ENCODE results near the gene CD6. TPM values are rescaled to one million over a fixed set of nuclear protein-coding genes. Genes with fewer than 3 reads are reported as not detected.

CD6 gene
- total and polyA plus RNA-seq, 9 donors, result 0.18 to 2.0 (median 0.65) TPM

- WGBS (ENCODE audit: insufficient coverage), result 20% methylated on average over 2 of the region's 2 CpGs
- Histone ChIP-seq H3K27me3 (ENCODE audit: control insufficient read depth, insufficient read depth, low read length) (peaks cover 3% of the 10 kb centered on the region), H3K4me3 (ENCODE audit: low read length) (no peak overlapping the region), H3K27ac (ENCODE audit: low read length) (no peak overlapping the region), H3K36me3 (ENCODE audit: control insufficient read depth, insufficient read depth, low read length) (no peaks in the 10 kb centered on the region), H3K9me3 (replicated peaks; ENCODE audit: control insufficient read depth, low read depth, low read length) (no peaks in the 10 kb centered on the region), H3K4me1 (ENCODE audit: control insufficient read depth, insufficient read depth, low read length) (peaks cover 6% of the 10 kb centered on the region)
- DNase-seq, result no peak
Observed at GRCh38 chr11:61049859-61050258, 78.4 kb downstream of the CD6 start.

- Histone ChIP-seq H3K27me3 (ENCODE audit: control insufficient read depth, insufficient read depth, low read length) (peaks cover 3% of the 10 kb centered on the region), H3K9me3 (replicated peaks; ENCODE audit: control insufficient read depth, low read depth, low read length) (no peaks in the 10 kb centered on the region), H3K4me1 (ENCODE audit: control insufficient read depth, insufficient read depth, low read length) (peaks cover 6% of the 10 kb centered on the region), H3K36me3 (ENCODE audit: control insufficient read depth, insufficient read depth, low read length) (no peaks in the 10 kb centered on the region), H3K27ac (ENCODE audit: low read length) (no peak overlapping the region), H3K4me3 (ENCODE audit: low read length) (no peak overlapping the region)
- WGBS (ENCODE audit: insufficient coverage), result 66% methylated on average over 10 of the region's 13 CpGs
- DNase-seq, result no peak
Observed at GRCh38 chr11:61052182-61052972, 80.9 kb downstream of the CD6 start.

GRCh38 chr11:61053191-61053590 is 81.7 kb downstream of the CD6 start:
- Histone ChIP-seq H3K4me1 (ENCODE audit: control insufficient read depth, insufficient read depth, low read length) (peaks cover 6% of the 10 kb centered on the region), H3K36me3 (ENCODE audit: control insufficient read depth, insufficient read depth, low read length) (no peaks in the 10 kb centered on the region), H3K27me3 (ENCODE audit: control insufficient read depth, insufficient read depth, low read length) (peaks cover 3% of the 10 kb centered on the region), H3K4me3 (ENCODE audit: low read length) (no peak overlapping the region), H3K27ac (ENCODE audit: low read length) (no peak overlapping the region), H3K9me3 (replicated peaks; ENCODE audit: control insufficient read depth, low read depth, low read length) (no peaks in the 10 kb centered on the region)
- 51% methylated on average over 3 of the region's 6 CpGs for WGBS (ENCODE audit: insufficient coverage)
- no peak for DNase-seq

GRCh38 chr11:61054513-61054912 is 83.0 kb downstream of the CD6 start:
- Histone ChIP-seq H3K4me1 (ENCODE audit: control insufficient read depth, insufficient read depth, low read length) (peaks cover 6% of the 10 kb centered on the region), H3K4me3 (ENCODE audit: low read length) (no peak overlapping the region), H3K27me3 (ENCODE audit: control insufficient read depth, insufficient read depth, low read length) (no peaks in the 10 kb centered on the region), H3K27ac (ENCODE audit: low read length) (no peak overlapping the region), H3K9me3 (replicated peaks; ENCODE audit: control insufficient read depth, low read depth, low read length) (no peaks in the 10 kb centered on the region), H3K36me3 (ENCODE audit: control insufficient read depth, insufficient read depth, low read length) (no peaks in the 10 kb centered on the region)
- no peak for DNase-seq
- 100% methylated on average over 1 of the region's 3 CpGs for WGBS (ENCODE audit: insufficient coverage)

- H3K4me1 ChIP-seq (ENCODE audit: control insufficient read depth, insufficient read depth, low read length), result peaks cover 6% of the 10 kb centered on the region
- WGBS (ENCODE audit: insufficient coverage), result 84% methylated on average over 12 of the region's 16 CpGs
Observed at GRCh38 chr11:61054927-61055562, 83.6 kb downstream of the CD6 start.

GRCh38 chr11:61055776-61056175 is 84.3 kb downstream of the CD6 start:
- H3K9me3 ChIP-seq (replicated peaks; ENCODE audit: control insufficient read depth, low read depth, low read length), result no peaks in the 10 kb centered on the region
- no peak for DNase-seq
- H3K4me3 ChIP-seq (ENCODE audit: low read length), result no peak overlapping the region
- 87% methylated on average over 5 of the region's 8 CpGs for WGBS (ENCODE audit: insufficient coverage)
- peaks cover 6% of the 10 kb centered on the region for H3K4me1 ChIP-seq (ENCODE audit: control insufficient read depth, insufficient read depth, low read length)
- no peak overlapping the region for H3K27ac ChIP-seq (ENCODE audit: low read length)
- H3K36me3 ChIP-seq (ENCODE audit: control insufficient read depth, insufficient read depth, low read length), result no peaks in the 10 kb centered on the region
- H3K27me3 ChIP-seq (ENCODE audit: control insufficient read depth, insufficient read depth, low read length), result no peaks in the 10 kb centered on the region

More at GRCh38 chr11:61054927-61055562, 83.6 kb downstream of the CD6 start:
- Histone ChIP-seq H3K4me3 (ENCODE audit: low read length) (no peak overlapping the region), H3K36me3 (ENCODE audit: control insufficient read depth, insufficient read depth, low read length) (no peaks in the 10 kb centered on the region), H3K9me3 (replicated peaks; ENCODE audit: control insufficient read depth, low read depth, low read length) (no peaks in the 10 kb centered on the region), H3K27me3 (ENCODE audit: control insufficient read depth, insufficient read depth, low read length) (no peaks in the 10 kb centered on the region), H3K27ac (ENCODE audit: low read length) (no peak overlapping the region)
- DNase-seq, result no peak

GRCh38 chr11:61056571-61056970 is 85.1 kb downstream of the CD6 start:
- H3K36me3 ChIP-seq (ENCODE audit: control insufficient read depth, insufficient read depth, low read length), result no peaks in the 10 kb centered on the region
- H3K9me3 ChIP-seq (replicated peaks; ENCODE audit: control insufficient read depth, low read depth, low read length), result no peaks in the 10 kb centered on the region
- 52% methylated on average over 6 of the region's 6 CpGs for WGBS (ENCODE audit: insufficient coverage)
- no peak overlapping the region for H3K4me3 ChIP-seq (ENCODE audit: low read length)
- DNase-seq, result no peak
- no peak overlapping the region for H3K27ac ChIP-seq (ENCODE audit: low read length)
- H3K4me1 ChIP-seq (ENCODE audit: control insufficient read depth, insufficient read depth, low read length), result peaks cover 6% of the 10 kb centered on the region
- no peaks in the 10 kb centered on the region for H3K27me3 ChIP-seq (ENCODE audit: control insufficient read depth, insufficient read depth, low read length)

GRCh38 chr11:61056981-61057380 is 85.5 kb downstream of the CD6 start:
- Histone ChIP-seq H3K36me3 (ENCODE audit: control insufficient read depth, insufficient read depth, low read length) (no peaks in the 10 kb centered on the region), H3K4me3 (ENCODE audit: low read length) (no peak overlapping the region), H3K9me3 (replicated peaks; ENCODE audit: control insufficient read depth, low read depth, low read length) (no peaks in the 10 kb centered on the region), H3K4me1 (ENCODE audit: control insufficient read depth, insufficient read depth, low read length) (peaks cover 6% of the 10 kb centered on the region), H3K27me3 (ENCODE audit: control insufficient read depth, insufficient read depth, low read length) (no peaks in the 10 kb centered on the region), H3K27ac (ENCODE audit: low read length) (no peak overlapping the region)
- no peak for DNase-seq
- WGBS (ENCODE audit: insufficient coverage), result 85% methylated on average over 5 of the region's 7 CpGs

GRCh38 chr11:61057615-61058014 is 86.1 kb downstream of the CD6 start:
- peaks cover 6% of the 10 kb centered on the region for H3K4me1 ChIP-seq (ENCODE audit: control insufficient read depth, insufficient read depth, low read length)
- DNase-seq, result no peak
- no peak overlapping the region for H3K4me3 ChIP-seq (ENCODE audit: low read length)

GRCh38 chr11:61058583-61059259 is 87.2 kb downstream of the CD6 start:
- no peak for DNase-seq
- Histone ChIP-seq H3K27ac (ENCODE audit: low read length) (no peak overlapping the region), H3K4me3 (ENCODE audit: low read length) (no peak overlapping the region), H3K9me3 (replicated peaks; ENCODE audit: control insufficient read depth, low read depth, low read length) (no peaks in the 10 kb centered on the region), H3K36me3 (ENCODE audit: control insufficient read depth, insufficient read depth, low read length) (no peaks in the 10 kb centered on the region), H3K4me1 (ENCODE audit: control insufficient read depth, insufficient read depth, low read length) (no peaks in the 10 kb centered on the region), H3K27me3 (ENCODE audit: control insufficient read depth, insufficient read depth, low read length) (peaks cover 2% of the 10 kb centered on the region)
- 100% methylated on average over 6 of the region's 14 CpGs for WGBS (ENCODE audit: insufficient coverage)

More at GRCh38 chr11:61057615-61058014, 86.1 kb downstream of the CD6 start:
- Histone ChIP-seq H3K27ac (ENCODE audit: low read length) (no peak overlapping the region), H3K9me3 (replicated peaks; ENCODE audit: control insufficient read depth, low read depth, low read length) (no peaks in the 10 kb centered on the region), H3K36me3 (ENCODE audit: control insufficient read depth, insufficient read depth, low read length) (no peaks in the 10 kb centered on the region), H3K27me3 (ENCODE audit: control insufficient read depth, insufficient read depth, low read length) (no peaks in the 10 kb centered on the region)
- WGBS (ENCODE audit: insufficient coverage), result 72% methylated on average over 7 of the region's 12 CpGs

All from muscle of leg (tissue), 11 donors.